ENCODE data around the gene CCDC24. TPM values are rescaled to one million over a fixed set of nuclear protein-coding genes. Genes with fewer than 3 reads are reported as not detected.

The CCDC24 gene
- total and polyA plus RNA-seq, 9 of the 15 experiments (the other 6 are each of a cell fraction or from before 2014, with no cell fraction given), result 0.31 to 4.5 (median 1.5) TPM

DNA sequence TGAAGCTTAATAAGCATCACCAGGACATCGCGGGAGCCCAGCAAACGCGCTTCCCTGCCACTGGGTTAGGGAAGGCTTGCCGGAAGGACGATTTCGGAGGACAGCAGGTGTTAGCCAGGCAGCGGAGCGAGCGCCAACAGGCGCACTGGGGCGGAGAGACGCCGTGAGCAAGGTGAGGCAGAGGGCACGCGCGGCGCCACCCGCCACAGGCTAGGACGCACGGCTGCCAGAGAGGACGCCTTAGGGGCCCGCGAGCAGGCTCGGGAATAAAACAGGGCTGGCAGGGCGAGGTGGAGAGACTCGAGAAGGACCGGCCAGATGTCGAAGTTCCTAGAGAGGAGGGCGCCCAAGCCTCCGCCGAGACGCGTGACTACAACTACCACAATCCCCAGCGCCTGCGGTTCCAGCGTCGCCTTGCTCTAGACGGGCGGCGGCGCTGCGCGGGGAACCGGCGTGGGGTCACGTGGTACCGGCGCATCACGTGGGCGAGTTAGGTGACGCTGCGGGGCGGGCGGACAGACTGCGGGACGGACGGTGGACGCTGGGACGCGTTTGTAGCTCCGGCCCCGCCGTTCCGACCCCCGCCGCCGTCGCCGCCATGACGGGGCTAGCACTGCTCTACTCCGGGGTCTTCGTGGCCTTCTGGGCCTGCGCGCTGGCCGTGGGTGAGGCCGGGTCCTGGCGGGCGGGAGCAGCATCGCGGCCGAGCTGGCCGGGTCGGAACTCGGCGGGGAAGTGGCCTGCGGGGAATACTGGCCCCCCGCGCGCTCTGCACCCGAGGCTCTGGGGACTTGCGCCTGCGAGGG, 16.8 kb upstream of the CCDC24 start, which contains the start of gene ATP6V0B (continued):
- TF ChIP-seq, protein P1, sequence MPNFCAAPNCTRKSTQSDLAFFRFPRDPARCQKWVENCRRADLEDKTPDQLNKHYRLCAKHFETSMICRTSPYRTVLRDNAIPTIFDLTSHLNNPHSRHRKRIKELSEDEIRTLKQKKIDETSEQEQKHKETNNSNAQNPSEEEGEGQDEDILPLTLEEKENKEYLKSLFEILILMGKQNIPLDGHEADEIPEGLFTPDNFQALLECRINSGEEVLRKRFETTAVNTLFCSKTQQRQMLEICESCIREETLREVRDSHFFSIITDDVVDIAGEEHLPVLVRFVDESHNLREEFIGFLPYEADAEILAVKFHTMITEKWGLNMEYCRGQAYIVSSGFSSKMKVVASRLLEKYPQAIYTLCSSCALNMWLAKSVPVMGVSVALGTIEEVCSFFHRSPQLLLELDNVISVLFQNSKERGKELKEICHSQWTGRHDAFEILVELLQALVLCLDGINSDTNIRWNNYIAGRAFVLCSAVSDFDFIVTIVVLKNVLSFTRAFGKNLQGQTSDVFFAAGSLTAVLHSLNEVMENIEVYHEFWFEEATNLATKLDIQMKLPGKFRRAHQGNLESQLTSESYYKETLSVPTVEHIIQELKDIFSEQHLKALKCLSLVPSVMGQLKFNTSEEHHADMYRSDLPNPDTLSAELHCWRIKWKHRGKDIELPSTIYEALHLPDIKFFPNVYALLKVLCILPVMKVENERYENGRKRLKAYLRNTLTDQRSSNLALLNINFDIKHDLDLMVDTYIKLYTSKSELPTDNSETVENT (CRISPR knock-in tag; IDR thresholded peaks at IDR 0.05), result peak; percentile 83; the same call in 1 of the 2 replicates
- TF ChIP-seq, protein P2, sequence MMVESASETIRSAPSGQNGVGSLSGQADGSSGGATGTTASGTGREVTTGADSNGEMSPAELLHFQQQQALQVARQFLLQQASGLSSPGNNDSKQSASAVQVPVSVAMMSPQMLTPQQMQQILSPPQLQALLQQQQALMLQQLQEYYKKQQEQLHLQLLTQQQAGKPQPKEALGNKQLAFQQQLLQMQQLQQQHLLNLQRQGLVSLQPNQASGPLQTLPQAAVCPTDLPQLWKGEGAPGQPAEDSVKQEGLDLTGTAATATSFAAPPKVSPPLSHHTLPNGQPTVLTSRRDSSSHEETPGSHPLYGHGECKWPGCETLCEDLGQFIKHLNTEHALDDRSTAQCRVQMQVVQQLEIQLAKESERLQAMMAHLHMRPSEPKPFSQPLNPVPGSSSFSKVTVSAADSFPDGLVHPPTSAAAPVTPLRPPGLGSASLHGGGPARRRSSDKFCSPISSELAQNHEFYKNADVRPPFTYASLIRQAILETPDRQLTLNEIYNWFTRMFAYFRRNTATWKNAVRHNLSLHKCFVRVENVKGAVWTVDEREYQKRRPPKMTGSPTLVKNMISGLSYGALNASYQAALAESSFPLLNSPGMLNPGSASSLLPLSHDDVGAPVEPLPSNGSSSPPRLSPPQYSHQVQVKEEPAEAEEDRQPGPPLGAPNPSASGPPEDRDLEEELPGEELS (CRISPR knock-in tag; IDR thresholded peaks at IDR 0.05; ENCODE audit: borderline replicate concordance), result 0 out of 2 replicates have a peak, but pooled peaks have one; percentile 24
- TF ChIP-seq NFYB (IDR thresholded peaks at IDR 0.05; ENCODE audit: extremely low read depth, insufficient read length) (no peak), ZBTB17 (CRISPR knock-in tag; IDR thresholded peaks at IDR 0.05) (peak; percentile 77; the same call in 1 of the 2 replicates), ATF7 (IDR thresholded peaks at IDR 0.05) (peak; percentile 90), HIVEP1 (CRISPR knock-in tag; IDR thresholded peaks at IDR 0.05) (peak; percentile 4; the same call in 1 of the 2 replicates), ZNF24 (IDR thresholded peaks at IDR 0.05) (0 out of 2 replicates have a peak, but pooled peaks have one; percentile 45), SMAD4 (CRISPR knock-in tag; conservative IDR thresholded peaks at IDR 0.05) (peak; percentile 75), E2F3 (CRISPR knock-in tag; IDR thresholded peaks at IDR 0.05) (peak; percentile 79)
- TF ChIP-seq, protein P3, sequence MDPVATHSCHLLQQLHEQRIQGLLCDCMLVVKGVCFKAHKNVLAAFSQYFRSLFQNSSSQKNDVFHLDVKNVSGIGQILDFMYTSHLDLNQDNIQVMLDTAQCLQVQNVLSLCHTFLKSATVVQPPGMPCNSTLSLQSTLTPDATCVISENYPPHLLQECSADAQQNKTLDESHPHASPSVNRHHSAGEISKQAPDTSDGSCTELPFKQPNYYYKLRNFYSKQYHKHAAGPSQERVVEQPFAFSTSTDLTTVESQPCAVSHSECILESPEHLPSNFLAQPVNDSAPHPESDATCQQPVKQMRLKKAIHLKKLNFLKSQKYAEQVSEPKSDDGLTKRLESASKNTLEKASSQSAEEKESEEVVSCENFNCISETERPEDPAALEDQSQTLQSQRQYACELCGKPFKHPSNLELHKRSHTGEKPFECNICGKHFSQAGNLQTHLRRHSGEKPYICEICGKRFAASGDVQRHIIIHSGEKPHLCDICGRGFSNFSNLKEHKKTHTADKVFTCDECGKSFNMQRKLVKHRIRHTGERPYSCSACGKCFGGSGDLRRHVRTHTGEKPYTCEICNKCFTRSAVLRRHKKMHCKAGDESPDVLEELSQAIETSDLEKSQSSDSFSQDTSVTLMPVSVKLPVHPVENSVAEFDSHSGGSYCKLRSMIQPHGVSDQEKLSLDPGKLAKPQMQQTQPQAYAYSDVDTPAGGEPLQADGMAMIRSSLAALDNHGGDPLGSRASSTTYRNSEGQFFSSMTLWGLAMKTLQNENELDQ (CRISPR knock-in tag; IDR thresholded peaks at IDR 0.05; ENCODE audit: borderline replicate concordance), result no peak
- TF ChIP-seq, protein P4, sequence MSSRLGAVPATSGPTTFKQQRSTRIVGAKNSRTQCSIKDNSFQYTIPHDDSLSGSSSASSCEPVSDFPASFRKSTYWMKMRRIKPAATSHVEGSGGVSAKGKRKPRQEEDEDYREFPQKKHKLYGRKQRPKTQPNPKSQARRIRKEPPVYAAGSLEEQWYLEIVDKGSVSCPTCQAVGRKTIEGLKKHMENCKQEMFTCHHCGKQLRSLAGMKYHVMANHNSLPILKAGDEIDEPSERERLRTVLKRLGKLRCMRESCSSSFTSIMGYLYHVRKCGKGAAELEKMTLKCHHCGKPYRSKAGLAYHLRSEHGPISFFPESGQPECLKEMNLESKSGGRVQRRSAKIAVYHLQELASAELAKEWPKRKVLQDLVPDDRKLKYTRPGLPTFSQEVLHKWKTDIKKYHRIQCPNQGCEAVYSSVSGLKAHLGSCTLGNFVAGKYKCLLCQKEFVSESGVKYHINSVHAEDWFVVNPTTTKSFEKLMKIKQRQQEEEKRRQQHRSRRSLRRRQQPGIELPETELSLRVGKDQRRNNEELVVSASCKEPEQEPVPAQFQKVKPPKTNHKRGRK (tag; IDR thresholded peaks at IDR 0.05), result no peak
- TF ChIP-seq, protein P5, sequence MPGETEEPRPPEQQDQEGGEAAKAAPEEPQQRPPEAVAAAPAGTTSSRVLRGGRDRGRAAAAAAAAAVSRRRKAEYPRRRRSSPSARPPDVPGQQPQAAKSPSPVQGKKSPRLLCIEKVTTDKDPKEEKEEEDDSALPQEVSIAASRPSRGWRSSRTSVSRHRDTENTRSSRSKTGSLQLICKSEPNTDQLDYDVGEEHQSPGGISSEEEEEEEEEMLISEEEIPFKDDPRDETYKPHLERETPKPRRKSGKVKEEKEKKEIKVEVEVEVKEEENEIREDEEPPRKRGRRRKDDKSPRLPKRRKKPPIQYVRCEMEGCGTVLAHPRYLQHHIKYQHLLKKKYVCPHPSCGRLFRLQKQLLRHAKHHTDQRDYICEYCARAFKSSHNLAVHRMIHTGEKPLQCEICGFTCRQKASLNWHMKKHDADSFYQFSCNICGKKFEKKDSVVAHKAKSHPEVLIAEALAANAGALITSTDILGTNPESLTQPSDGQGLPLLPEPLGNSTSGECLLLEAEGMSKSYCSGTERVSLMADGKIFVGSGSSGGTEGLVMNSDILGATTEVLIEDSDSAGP (CRISPR knock-in tag; IDR thresholded peaks at IDR 0.05), result peak; percentile 82
